Measurements from ENCODE around the gene DTNBP1.

DTNBP1 gene

GRCh38 chr6:15582499-15582898 is 80.3 kb downstream of the DTNBP1 start:
- DNase-seq: no peak

- DNase-seq: no peak
Measured at GRCh38 chr6:15581751-15582150, 81.1 kb downstream of the DTNBP1 start.

GRCh38 chr6:15580326-15580725 is 82.5 kb downstream of the DTNBP1 start:
- no peak for DNase-seq

DNA sequence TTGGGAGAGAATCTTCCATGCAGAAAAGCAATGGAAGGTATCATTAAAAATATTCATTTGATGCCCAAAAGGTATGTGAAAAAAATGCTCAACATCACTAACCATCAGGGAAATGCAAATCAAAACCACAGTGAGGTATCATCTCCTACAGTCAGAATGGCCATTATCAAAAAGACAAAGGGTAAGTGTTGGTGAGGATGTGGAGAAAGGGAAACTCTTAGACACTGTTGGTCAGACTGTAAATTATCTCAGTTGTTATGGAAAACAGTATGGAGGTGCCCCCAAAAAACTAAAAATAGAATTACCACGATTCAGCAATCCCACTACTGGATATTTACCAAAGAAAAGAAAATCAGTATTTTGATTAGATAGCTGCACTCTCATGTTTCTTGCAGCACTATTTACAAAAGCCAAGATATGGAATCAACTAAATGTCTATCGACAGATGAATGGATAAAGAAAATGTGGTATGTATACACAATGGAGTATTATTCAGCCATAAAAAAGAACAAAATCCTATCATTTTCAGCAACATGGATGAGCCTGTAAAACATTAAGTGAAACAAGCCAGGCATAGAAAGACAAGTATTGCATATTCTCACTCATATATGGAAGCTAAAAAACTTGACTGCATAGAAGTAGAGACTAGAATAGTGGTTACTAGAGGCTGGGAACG is 84.0 kb downstream of the DTNBP1 start:
- DNase-seq: no peak

DNA sequence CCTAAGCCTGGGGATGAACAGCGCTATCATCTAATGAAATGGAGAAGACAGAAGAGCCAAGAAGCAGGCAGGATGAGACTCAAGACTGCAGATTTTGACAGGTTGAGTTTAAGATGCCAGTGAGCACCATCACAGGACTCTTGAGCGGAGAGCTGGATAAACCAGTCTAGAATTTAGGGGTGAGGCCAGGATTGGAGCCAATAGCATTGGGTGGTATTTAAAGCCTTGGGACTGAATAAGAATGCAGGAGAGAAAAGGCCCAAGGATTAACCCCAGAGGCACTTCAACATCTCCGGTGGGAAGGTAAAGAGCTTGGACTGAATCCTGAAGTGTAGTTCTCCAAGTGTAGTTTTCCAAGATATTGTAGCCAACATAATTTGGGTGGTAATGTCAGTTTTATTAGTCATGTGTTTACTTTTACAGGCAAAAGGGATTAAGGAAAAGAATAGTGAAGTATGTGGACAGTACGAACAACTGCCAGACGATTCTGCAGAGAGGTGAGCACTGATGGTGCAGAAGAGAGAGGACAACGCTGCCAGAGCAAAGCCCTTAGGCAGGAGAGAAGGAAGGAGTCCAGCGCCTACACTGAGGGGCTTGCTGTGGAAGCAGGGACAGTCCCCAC is 85.2 kb downstream of the DTNBP1 start:
- DNase-seq: no peak

DNA sequence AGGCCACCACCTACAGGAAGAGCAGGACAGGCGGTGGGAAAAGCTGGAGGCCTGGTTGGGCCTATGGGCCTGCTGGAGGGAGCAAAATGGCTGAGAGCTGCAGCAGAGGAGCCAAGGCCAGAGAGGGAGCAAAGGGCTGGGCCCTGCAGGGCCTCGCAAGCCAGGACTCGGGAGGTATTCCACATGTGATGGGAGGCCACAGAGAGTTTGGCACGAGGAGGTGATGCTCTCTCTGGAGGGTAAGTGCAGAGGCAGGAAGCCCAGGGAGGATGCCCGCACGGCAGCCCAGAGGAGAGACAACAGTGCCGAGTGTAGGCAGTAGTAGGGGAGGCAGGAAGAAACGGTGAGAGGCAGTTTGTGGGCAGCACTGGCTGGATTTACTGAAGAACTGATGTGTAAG is 85.7 kb downstream of the DTNBP1 start:
- no peak for DNase-seq

- no peak for DNase-seq
Measured at GRCh38 chr6:15575357-15576033, 87.3 kb downstream of the DTNBP1 start.

- DNase-seq: no peak
Measured at GRCh38 chr6:15574486-15574885, 88.3 kb downstream of the DTNBP1 start.

GRCh38 chr6:15574023-15574422 is 88.8 kb downstream of the DTNBP1 start:
- no peak for DNase-seq

DNA sequence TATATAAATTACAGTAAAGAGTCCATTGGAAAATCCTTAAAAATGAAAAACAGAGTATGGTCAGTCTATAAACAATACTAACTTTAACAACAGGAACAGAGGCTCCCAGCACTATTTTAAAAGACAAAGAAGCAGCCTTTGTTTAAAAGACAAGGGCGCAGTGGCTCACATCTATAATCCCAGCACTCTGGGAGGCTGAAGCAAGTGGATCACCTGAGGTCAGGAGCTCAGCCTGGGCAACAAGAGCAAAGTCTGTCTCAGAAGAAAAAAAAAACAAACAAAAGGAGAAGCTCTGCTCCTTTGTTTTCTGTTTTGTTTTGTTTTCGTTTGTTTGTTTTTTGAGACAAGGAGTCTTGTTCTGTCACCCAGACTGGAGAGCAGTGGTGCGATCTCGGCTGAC is 89.4 kb downstream of the DTNBP1 start:
- DNase-seq: no peak

DNA sequence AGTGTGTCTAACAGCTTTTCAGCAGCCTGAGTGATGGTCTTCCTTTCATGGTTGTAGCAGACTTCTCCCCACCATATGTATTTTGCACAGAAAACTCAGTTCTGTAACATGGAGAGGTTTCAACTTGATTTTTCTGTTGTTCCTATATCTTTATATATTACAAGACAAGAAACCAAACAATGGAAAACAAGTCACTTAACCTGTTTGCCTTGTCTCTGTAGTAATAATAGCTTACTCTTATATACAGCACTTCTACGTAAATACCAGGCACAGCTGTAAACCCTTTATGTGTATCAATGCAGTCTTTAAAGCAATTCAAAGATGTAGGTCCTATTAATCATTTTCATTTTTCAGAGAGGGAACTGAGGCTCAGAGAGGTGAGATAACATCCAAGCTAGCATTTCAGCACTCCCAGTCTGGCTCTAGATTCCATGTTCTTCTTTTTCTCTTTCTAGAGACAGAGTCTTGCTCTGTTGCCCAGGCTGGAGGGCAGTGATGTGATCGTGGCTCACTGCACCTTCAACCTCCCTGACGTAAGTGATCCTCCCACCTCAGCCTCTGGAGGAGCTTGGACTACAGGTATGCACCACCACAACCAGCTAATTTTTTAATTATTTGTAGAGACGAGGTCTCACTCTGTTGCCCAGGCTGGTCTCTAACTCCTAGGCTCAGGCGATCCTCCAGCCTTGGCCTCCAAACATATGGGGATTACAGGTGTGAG is 90.4 kb downstream of the DTNBP1 start:
- no peak for DNase-seq

GRCh38 chr6:15570171-15570570 is 92.7 kb downstream of the DTNBP1 start:
- DNase-seq: no peak

- DNase-seq: no peak
Measured at GRCh38 chr6:15569035-15569995, 93.5 kb downstream of the DTNBP1 start.

GRCh38 chr6:15562977-15563376 is 99.9 kb downstream of the DTNBP1 start:
- DNase-seq: no peak

DNA sequence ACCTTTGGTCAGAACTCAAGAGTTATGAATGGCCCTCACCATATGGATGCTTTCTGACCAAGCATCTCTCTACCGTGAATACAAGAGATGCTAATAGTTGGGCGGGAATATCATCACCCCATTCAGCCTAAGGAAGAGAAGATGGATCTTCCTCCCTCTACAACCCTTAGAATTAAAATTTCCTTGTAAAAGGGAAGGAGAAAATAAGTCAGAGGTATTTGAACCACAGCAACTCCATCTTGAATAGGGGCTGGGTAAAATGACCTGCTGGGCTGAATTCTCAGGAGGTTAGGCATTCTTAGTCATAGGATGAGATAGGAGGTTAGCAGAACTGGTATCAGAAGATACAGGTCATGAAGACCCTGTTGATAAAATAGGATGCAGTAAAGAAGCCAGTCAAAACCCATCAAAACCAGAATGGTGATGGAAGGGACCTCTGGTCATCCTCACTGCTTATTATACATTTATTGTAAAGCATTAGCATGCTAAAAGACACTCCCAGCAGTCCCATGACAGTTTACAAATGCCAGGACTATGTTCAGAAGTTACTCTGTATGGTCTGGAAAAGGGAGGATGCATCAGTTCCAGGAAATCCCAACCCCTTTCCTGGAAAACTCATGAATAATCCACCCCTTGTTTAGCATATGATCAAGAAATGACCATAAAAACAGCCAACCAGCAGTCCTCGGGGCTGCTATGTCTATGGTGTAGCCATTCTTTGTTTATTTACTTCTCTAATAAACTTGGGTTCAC is 101.2 kb downstream of the DTNBP1 start:
- DNase-seq: no peak

DNA sequence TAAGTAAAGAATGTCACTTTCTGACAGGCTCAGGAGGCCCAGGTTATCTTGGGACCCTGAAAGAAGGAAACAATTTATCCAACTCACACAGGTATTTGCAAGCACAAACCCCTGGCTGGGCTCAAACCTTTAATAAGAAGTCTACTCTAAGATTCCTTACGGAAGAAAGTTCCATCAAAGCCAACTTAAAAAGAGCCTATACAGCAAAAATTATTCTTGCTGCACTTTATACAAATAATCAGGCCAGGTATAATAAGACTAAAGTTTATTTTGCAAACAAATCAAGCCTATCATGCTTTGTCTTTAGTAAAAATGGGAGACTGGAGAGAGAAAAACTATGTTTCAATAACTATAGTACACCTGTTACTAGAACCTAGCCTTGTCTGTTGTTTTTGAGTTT is 102.1 kb downstream of the DTNBP1 start:
- DNase-seq: no peak

- DNase-seq: no peak
Measured at GRCh38 chr6:15557174-15557573, 105.7 kb downstream of the DTNBP1 start.

DNA sequence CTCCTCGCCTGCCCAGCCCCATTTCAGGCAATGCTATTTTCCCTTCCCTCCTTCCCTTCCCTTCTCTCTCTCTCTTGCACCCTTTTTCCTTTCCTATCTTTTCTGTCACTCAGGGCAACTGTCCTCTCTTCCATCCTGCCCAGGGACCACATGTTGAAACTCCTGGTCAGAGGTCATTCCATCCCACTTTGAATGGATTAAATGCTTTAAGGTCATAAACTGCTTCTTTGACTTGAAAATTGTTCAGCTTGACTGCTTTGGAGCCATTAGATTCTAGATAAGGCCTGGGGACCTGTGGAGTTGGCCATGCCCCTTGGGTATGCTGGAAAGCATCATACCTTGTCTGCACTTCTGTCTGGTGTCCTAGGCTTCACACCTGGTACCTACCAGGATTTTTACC is 106.1 kb downstream of the DTNBP1 start:
- no peak for DNase-seq

GRCh38 chr6:15555101-15556038 is 107.5 kb downstream of the DTNBP1 start:
- DNase-seq: no peak

- DNase-seq: no peak
Measured at GRCh38 chr6:15554728-15555100, 108.1 kb downstream of the DTNBP1 start.

Data from activated naive CD4-positive, alpha-beta T cell treated with Interleukin-2 at 50 U/mL for 16 hours (primary cell).